Fibroblast of lung (primary cell): ENCODE measurements around the gene HDAC10.

Source experiments
- EZH2 ChIP-seq: IDR thresholded peaks from 2 replicates; pipeline ENCODE4 v1.5.1; 2012; ENCODE audit warnings: low read length, control low read depth, mild to moderate bottlenecking; ENCODE audit errors: missing control alignments
- TF ChIP-seq, protein P1 (sequence below), 2 donors: IDR thresholded peaks in 1 of 2; conservative IDR thresholded peaks in 1 of 2; 1 replicate in 1 of 2; 2 replicates in 1 of 2; pipeline ENCODE4 v1.5.1; 2011 to 2012; ENCODE audit warnings: low read length in 2 of 2, control low read depth in 1 of 2, inconsistent platforms in 1 of 2, low read depth in 1 of 2, mild to moderate bottlenecking in 1 of 2

DNA sequence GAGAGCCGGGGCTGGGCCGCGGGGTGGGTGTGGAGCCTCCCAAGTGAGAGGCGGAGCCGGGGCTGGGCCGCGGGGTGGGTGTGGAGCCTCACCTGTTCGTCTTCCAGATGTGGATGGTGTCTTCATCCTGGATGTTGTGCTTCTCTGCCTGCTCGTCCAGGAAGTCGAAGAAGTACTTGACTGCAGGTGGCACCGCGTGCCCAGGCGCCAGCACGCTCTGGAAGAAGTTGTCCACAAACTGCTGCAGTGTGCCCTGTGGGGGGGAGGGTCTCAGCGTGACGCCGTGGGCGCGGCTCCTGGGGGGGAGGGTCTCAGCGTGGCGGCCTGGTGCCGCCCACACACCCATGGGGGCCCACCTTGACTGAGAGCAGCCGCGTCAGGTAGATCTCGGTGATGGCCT is 26.7 kb upstream of the HDAC10 start:
- TF ChIP-seq, protein P1, sequence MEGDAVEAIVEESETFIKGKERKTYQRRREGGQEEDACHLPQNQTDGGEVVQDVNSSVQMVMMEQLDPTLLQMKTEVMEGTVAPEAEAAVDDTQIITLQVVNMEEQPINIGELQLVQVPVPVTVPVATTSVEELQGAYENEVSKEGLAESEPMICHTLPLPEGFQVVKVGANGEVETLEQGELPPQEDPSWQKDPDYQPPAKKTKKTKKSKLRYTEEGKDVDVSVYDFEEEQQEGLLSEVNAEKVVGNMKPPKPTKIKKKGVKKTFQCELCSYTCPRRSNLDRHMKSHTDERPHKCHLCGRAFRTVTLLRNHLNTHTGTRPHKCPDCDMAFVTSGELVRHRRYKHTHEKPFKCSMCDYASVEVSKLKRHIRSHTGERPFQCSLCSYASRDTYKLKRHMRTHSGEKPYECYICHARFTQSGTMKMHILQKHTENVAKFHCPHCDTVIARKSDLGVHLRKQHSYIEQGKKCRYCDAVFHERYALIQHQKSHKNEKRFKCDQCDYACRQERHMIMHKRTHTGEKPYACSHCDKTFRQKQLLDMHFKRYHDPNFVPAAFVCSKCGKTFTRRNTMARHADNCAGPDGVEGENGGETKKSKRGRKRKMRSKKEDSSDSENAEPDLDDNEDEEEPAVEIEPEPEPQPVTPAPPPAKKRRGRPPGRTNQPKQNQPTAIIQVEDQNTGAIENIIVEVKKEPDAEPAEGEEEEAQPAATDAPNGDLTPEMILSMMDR (conservative IDR thresholded peaks at IDR 0.05 in 1 of 2, IDR thresholded peaks at IDR 0.05 in 1 of 2; ENCODE audit: low read depth in 1 of 2, low read length in 2 of 2) = no peak
- no peak for TF ChIP-seq EZH2
